Uterus (tissue), 2 donors: ENCODE measurements around the gene NOX4.
"Not testable (repeated sequence)": the region's sequence is repeated elsewhere in the genome, so short reads cannot be mapped to it uniquely, and the experiment has no call there.

Source experiments
- POLR2A ChIP-seq, 2 donors: fragments of 450-650 bp; IDR thresholded peaks; one replicate each; pipeline ENCODE4 v1.6.1; 2016; ENCODE audit warnings: antibody characterized with exemption in 2 of 2, mild to moderate bottlenecking in 1 of 2, moderate library complexity in 1 of 2
- TF ChIP-seq, protein P1 (sequence below), 4 experiments: fragments of 200-600 bp in 2 of 4; fragments of 450-650 bp in 2 of 4; sonication (generic) in 2 of 4; IDR thresholded peaks; one replicate each; pipeline ENCODE4 v1.5.1; 2016 to 2019; ENCODE audit warnings: antibody characterized with exemption in 4 of 4, mild to moderate bottlenecking in 2 of 4, moderate library complexity in 1 of 4

DNA sequence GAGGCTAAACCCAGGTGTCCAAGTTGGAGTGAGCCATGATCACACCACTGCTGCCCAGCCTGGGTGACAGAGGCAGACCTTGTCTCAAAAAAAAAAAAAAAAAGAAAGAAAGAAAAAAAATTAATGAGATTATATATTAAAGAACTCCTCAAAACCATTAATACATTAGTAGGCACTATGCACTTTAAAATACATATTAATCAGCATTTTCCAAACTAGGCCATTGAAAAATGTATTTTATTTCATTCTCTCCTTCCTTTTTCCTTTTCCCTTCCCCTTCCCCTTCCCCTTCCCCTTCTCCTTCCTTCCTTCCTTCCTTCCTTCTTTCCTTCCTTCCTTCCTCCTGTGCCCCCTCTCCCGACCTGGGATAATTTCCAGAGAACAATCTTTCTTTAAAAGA is 99.5 kb downstream of the NOX4 start:
- TF ChIP-seq, protein P1, sequence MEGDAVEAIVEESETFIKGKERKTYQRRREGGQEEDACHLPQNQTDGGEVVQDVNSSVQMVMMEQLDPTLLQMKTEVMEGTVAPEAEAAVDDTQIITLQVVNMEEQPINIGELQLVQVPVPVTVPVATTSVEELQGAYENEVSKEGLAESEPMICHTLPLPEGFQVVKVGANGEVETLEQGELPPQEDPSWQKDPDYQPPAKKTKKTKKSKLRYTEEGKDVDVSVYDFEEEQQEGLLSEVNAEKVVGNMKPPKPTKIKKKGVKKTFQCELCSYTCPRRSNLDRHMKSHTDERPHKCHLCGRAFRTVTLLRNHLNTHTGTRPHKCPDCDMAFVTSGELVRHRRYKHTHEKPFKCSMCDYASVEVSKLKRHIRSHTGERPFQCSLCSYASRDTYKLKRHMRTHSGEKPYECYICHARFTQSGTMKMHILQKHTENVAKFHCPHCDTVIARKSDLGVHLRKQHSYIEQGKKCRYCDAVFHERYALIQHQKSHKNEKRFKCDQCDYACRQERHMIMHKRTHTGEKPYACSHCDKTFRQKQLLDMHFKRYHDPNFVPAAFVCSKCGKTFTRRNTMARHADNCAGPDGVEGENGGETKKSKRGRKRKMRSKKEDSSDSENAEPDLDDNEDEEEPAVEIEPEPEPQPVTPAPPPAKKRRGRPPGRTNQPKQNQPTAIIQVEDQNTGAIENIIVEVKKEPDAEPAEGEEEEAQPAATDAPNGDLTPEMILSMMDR (IDR thresholded peaks at IDR 0.05): not testable (repeated sequence)
- not testable (repeated sequence) for TF ChIP-seq POLR2A (IDR thresholded peaks at IDR 0.05)
